ENCODE measurements around the gene POMGNT1.

DNA sequence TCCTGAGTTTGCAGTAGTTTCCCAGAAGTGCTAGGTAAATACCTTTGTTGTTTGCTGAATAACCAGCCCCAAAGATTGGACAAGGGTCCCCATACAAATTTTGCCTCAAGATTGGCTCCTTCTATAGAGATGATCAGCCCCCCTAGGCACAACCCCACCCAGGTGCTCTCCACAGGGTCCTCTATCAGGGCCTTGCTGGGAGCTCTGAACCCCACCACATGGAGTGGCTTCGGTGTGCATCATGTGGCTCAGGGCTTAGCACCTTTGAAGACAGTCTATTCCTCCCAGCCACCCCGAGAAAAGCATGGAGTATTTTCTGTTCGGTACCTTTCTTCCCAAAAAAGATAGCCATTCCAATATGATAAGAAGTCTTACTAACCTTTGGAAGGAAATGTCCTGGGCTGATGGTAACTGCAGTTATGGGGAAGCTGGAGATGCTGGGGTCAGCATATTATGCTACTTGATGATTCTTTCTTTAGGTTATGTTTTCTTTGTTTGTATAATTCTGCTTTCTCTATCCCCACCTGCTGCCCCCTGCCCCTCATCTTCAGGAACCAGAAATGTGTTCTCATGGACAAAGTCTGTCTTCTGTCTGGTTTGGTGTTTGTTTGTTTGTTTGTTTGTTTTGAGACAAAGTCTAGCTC, 28.3 kb downstream of the POMGNT1 start:
- TF ChIP-seq MXI1 (conservative IDR thresholded peaks at IDR 0.05; ENCODE audit: poor library complexity, severe bottlenecking) (no peak), CTCF (IDR thresholded peaks at IDR 0.05; ENCODE audit: poor library complexity, severe bottlenecking) (no peak), POLR2AphosphoS5 (IDR thresholded peaks at IDR 0.05) (no peak), EP300 (conservative IDR thresholded peaks at IDR 0.05; ENCODE audit: poor library complexity, severe bottlenecking) (no peak), EZH2 (IDR thresholded peaks at IDR 0.05; ENCODE audit: borderline replicate concordance, insufficient read depth, low read length, poor library complexity, severe bottlenecking) (no peak)

Measured in neural cell (in vitro differentiated cells).